Measurements from ENCODE around the gene CAMTA1.

Gene CAMTA1

GRCh38 chr1:7576946-7577657 lies 791.8 kb downstream of the CAMTA1 start:
- DNase-seq (ENCODE audit: low read depth) = no peak

- DNase-seq (ENCODE audit: low read depth) = no peak
Measured at GRCh38 chr1:7578206-7578605, 793.0 kb downstream of the CAMTA1 start.

- DNase-seq (ENCODE audit: low read depth) = no peak
Measured at GRCh38 chr1:7579016-7579415, 793.8 kb downstream of the CAMTA1 start.

- no peak for DNase-seq (ENCODE audit: low read depth)
Measured at GRCh38 chr1:7579831-7580804, 794.9 kb downstream of the CAMTA1 start.

GRCh38 chr1:7580923-7581753 lies 795.9 kb downstream of the CAMTA1 start:
- no peak for DNase-seq (ENCODE audit: low read depth)

- DNase-seq (ENCODE audit: low read depth) = no peak
Measured at GRCh38 chr1:7581754-7582459, 796.7 kb downstream of the CAMTA1 start.

GRCh38 chr1:7582460-7582972 lies 797.3 kb downstream of the CAMTA1 start:
- DNase-seq (ENCODE audit: low read depth) = no peak

- no peak for DNase-seq (ENCODE audit: low read depth)
Measured at GRCh38 chr1:7583291-7584096, 798.2 kb downstream of the CAMTA1 start.

GRCh38 chr1:7584157-7584556 lies 798.9 kb downstream of the CAMTA1 start:
- DNase-seq (ENCODE audit: low read depth) = no peak

- no peak for DNase-seq (ENCODE audit: low read depth)
Measured at GRCh38 chr1:7584643-7585042, 799.4 kb downstream of the CAMTA1 start.

GRCh38 chr1:7585216-7585907 lies 800.1 kb downstream of the CAMTA1 start:
- no peak for DNase-seq (ENCODE audit: low read depth)

- DNase-seq (ENCODE audit: low read depth) = no peak
Measured at GRCh38 chr1:7586031-7586941, 801.0 kb downstream of the CAMTA1 start.

- DNase-seq (ENCODE audit: low read depth) = no peak
Measured at GRCh38 chr1:7587108-7587772, 802.0 kb downstream of the CAMTA1 start.

- no peak for DNase-seq (ENCODE audit: low read depth)
Measured at GRCh38 chr1:7587773-7588456, 802.7 kb downstream of the CAMTA1 start.

- DNase-seq (ENCODE audit: low read depth) = no peak
Measured at GRCh38 chr1:7588457-7588827, 803.2 kb downstream of the CAMTA1 start.

GRCh38 chr1:7589080-7589735 lies 804.0 kb downstream of the CAMTA1 start:
- DNase-seq (ENCODE audit: low read depth) = no peak

GRCh38 chr1:7589774-7590425 lies 804.6 kb downstream of the CAMTA1 start:
- no peak for DNase-seq (ENCODE audit: low read depth)
